ENCODE data around the gene IPCEF1.

The IPCEF1 gene

DNA sequence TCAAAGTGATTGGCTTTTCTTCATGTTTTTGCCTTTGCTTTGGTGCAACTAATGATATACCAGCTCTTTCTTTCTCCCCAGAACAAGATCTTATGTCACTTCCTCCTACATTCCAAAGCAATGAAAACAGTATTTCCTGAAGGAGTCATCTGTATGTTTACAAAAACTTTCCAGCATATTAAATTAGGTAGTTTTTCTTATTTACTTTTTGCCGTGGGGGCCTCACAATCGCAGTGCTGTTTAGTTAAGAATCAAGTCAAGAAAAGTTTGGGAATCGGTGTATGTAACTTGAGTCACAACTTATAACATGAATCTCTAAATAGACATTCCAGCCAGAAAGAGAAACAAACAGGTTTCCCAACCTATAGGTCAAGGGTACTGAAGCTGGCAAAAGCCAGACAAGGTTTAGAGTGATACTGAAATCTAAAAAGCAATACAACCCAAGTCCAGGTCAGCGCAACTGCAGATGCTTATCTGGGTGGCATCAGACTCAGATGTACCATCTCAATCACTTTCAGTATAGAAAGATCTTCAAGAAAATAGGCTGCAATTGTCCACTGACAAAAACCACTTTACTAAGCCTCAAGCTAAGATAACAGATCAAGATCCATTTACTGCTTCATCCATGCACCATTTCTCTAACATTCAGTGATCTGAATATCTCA, 63.6 kb downstream of the IPCEF1 start:
- DNase-seq (ENCODE audit: low spot score): peak; percentile 50

DNA sequence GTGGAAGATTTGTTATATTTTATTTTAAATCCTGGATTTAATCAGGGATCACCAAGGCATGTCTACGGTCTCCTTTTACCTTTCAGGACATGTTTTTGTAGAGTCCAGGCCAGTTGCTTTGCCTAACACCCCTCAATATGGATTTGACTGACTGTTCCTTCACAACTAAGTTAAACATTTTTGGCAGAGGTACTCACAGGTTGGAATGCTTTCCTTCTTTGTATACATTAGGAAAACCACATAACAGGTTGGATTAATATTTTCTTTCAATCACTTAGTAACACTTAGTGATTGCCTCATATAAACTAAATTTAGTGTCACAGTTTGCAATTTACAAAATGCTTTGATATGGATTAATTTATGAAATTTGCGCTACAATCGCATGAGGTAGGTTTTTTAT, 64.5 kb downstream of the IPCEF1 start:
- no peak for DNase-seq (ENCODE audit: low spot score)

DNA sequence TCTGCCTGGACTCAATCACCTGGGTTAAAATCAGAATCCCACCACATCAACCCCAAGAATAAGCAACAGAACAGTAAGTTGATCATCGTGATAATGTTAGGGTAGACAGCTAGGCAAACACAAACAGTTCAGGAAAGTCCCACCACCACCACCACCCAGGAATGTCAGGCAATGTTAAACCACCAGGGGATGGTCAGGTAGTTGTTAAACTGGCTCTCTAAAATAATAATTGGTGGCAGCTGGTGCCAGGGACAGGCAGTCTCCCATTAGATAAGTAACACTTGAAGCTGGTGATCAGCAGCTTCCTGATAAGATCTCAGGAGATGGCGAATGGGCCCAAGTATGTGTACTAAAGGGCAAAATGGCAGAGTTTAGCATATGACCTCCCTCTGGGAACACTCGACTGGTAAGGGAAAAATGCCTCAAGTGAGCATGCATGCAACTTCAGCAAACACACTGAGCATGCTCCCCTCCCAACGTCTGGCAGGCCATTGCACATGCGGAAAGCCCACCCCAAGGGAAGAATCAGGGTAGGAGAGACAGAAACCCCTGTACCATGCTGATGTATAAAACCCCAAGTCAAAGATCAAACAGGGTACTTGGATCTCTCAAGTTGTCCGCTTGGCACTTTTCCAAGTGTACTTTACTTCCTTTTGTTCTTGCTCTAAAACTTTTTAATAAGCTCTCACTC, 66.6 kb downstream of the IPCEF1 start:
- no peak for DNase-seq (ENCODE audit: low spot score)

DNA sequence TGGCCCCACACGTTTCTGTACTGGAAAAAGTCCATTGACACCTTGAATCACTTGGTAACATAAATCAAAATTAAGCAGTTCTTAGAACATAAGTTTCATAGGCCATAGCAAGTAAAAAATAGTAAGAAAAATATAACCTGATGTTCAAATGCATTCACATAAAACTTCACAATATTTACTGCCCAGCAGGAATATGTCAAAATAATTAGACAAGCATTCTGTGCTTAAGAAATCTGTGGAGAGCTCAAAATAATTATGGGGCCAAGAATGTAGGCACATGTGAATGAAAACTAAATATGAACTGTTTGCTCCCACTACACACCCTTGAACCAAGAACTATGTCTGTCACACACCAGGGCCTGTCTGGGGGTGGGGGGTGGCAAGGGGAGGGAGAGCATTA, 70.8 kb downstream of the IPCEF1 start:
- no peak for DNase-seq (ENCODE audit: low spot score)

DNA sequence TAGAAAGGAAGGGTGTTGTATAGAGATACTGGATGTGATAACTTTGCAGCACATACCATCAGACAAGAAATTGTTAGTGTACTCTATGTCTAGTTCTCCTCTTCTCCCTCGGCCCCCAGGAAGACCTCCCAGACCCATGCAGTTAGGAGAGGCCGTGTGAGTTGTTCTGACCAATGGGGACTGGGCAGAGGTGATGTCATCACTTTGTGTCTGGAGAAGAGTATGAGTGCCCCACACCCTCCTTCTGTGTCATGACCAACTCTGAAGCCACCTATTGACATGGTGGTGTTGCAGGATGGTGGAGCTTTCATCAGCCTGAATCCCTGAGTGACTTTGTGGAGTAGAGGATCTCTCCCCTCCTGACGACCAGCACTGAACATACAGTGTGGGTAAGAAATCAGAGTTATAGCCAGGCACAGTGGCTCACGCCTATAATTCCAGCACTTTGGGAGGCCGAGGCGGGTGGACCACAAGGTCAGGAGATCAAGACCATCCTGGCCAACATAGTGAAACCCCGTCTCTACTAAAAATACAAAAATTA, 72.2 kb downstream of the IPCEF1 start:
- DNase-seq (ENCODE audit: low spot score): no peak

DNA sequence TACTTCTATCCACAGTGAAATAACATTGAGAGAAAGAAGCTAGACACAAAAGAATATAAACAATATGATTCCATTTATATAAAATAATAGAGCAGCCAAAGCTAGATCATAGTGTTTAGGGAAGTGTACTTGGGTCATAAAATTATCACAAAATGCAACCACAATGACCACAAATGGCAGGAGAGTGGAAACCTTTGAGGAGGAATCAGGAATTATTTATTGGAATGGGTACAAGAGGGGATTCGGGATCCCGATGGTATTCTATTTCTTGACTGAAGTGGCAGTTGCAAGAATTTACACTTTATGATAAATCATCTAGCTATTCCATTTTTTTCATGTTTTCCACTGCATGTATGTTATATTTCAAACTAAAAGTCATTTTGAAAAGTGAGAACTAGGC, 76.1 kb downstream of the IPCEF1 start:
- DNase-seq (ENCODE audit: low spot score): no peak

DNA sequence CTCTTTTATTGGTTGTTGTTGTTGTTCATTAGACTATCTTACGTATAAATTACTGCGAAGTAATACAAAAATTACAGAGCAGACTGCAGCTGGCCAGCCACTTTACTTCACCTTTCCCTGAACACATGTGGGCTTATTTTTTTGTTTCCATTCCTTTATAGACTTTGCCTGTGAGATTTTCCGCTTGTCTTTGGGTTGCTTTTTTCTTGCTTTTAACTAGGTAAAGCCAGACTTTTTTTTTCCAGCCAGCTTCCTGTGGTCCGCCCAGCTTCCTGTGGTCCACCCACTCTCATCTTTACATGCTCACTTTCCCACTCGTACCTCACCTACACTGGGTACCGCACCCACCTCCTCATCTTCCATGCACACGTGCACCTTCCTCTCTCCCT, 79.0 kb downstream of the IPCEF1 start:
- DNase-seq (ENCODE audit: low spot score): no peak

DNA sequence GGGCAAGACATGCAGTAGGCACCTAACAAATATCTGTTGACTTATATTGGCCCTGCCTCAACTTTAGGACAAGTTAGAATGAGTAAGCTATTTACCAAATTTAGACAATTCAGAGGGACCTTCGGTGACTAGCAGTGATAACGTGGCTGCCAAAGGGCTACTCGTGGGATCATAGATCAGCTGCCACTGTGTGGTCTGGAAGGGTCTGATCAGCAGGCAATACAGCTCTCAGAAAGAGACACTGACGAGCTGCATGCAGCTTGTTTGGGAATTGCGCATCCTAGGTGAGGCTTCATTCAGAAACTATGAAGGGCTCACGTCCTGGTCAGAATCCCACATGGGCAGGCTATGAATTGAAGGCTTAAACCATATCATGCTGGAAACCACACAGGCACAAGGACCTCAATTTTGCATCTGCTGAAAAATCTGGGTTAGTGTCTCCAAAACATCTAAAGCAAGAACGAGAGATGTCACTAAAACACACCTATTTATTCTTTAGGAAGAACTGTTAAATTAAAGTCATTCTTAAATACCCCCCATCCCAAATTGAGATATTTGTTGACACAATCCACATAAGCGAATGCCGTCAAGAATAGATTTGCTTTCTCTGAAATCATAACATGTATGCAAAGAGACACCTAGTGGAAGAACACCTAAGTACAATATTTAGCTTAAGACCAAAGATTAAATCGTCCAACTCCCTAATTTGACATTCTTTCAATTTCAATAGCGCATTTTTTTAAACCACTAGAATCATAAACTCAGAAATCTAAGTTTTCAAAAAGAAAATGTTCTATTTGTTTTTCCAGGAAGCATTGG, 79.6 kb downstream of the IPCEF1 start:
- peak; percentile 57 for DNase-seq (ENCODE audit: low spot score)

DNA sequence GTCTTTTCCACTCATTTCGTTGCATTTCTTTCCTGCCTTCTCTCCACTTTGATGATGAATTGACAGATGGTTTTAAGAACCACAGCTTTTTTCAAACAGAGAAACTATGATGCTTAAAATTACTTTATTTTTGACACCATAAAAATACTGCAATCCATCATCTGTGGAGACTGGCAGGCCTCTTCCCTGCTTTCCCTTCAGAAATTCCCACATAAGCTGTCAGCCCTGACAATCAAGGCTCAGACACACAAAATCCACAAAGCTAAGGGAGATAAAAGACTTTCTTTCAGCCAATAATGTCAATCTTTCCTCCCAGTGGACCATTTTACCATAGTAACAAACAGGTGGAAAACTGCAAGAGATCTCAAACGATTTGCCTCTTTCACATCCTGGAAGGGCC, 82.4 kb downstream of the IPCEF1 start:
- no peak for DNase-seq (ENCODE audit: low spot score)

DNA sequence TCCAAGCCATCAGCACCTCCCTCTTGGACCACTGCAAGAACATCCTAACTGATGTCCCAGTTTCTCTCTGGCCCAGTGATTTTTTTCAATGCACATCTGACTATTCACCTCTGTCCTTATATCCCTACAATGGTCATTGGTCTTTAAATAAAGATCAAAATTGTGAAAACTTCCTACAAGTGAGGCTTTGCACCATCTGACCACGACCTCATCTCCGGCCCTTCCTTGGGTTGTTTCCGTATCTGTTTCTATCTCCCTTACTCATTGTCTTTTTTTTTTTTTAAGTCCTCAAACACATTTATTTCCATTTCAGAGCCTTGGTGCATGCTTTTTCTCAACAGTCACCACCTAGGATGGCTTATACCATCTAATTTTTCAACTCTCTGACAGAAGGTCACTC, 88.1 kb downstream of the IPCEF1 start:
- DNase-seq (ENCODE audit: low spot score): no peak

DNA sequence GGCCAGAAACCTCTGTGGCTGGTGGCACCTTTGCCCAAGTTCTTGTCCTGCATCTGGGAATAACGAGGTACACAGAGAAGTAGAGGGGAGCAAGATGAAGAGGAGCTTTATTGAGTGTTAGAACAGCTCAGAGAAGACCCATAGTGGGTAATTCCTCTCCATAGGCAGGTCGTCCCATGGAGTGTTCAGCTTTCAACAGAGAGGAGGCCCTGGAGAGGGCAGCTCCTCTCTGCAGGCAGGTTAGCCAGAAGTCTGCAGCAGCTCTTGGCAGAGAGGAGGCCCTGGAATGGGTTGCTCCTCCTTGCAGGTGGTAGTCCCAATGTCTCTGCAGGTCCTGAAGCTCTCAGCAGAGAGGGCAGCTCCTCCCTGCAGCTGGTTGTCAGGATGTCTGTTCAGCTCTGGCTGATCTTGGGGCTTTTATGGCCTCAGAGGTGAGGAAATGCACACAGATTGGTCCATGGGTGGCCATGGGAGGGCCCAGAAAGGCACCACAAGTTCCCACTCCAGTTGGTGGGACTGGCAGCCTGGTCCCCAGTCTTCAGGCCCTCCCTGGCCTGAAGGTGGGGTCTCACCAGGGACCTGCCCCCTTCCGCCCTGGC, 89.0 kb downstream of the IPCEF1 start:
- no peak for DNase-seq (ENCODE audit: low spot score)

DNA sequence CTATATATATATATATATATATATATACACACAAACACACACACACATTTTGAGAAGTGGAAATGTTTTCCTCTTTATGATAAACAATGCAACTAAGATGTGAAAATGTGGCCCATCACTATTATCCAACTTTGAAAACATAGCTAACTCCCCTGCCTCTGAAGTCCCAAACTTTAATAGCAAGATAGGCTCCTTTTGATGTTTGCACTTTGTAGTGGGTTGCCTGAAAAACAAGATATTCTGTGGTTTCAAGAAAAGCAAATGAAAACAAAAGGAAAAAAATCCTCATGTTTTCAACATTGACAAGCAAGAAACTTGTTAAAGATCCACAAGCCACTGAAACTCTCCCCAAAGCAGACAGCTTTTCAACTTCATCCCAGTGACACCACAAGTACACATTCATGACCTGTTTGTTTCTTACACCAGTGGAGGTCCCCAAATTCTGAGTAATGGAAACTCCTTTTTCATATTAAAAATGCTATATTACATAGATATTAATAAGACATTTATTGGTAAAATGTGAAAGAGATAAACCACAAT, 90.0 kb downstream of the IPCEF1 start:
- DNase-seq (ENCODE audit: low spot score): no peak

DNA sequence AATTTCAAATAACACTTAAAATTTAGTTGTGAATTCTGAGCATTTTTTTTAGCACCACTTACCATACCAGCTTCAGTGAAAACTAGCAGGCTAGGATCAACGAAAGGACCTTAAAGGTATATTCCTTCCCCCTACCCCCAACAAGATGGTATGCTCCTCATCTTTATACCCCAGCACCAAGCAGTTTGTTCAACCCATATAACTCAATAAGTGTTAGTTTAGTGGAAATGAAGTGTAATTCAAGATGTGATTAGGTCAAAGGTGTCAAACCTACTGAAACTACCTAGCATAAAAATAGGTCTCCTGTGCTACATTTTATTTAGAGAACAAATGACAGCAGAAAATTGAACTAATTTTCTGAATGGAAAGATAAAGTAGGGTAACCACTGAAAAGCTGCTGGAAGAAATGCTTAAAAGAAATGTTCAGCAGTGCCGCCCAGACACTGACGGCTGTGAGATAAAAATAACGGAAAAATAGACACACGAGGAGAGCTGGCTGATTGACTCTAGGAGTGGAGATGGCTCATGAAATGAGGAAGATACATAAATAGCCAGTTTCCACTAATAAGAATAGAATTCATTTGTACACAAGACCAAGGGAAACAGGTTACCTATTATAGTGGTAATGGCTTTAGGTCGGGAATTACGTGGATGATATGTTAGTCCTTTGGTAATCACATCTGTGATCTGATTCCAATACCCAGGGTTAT, 94.8 kb downstream of the IPCEF1 start:
- no peak for DNase-seq (ENCODE audit: low spot score)

DNA sequence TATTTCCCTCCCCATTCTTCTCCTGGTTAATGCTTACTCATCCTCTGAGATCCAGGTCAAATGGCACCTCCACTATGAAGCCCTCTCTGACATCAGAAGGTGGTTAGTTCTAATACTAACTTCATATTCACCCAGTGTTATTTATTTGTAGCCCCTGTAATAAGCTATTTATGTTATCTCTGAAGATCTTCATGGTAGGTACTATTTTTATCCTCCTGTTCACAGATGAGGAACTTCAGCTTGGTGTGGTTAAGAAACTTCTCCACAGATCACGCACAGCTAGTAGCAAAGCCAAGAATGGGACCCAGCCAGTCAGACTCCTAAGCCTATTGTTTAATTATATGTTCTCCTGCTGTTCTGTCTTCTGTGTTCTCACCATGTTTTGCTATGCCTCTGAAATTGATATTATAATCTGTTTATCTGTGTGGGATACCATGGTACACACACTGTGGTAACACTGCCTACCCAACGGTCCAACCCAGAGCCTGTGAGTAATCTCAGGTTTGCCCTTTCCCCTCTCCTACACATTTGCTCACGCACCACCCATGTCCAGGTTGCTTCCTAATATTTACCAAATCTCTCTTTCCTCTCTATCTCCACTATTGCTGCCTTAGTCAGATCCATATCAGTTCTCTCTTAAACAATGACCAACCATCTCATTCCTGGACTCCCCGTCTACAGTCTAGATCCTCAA, 98.4 kb downstream of the IPCEF1 start:
- DNase-seq (ENCODE audit: low spot score): no peak

DNA sequence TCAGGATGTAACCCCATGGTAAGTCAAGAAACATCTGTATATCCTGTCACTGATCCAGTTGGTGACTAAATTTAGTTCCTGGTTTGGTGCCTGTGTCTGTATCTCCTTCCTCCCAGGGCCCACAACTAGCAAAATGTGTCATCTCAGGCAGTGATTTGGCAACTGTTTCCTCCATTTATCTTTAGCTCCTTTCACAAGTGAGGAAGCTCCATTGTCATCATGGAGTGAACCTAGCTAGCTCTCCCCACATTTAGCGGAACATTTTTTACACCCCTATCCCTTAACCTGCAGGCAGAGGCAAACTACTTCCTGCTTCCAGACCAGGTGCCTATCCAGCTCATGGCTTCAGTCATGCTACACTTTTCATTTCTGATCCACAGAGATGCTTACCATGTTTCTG, 99.5 kb downstream of the IPCEF1 start:
- DNase-seq (ENCODE audit: low spot score): no peak

DNA sequence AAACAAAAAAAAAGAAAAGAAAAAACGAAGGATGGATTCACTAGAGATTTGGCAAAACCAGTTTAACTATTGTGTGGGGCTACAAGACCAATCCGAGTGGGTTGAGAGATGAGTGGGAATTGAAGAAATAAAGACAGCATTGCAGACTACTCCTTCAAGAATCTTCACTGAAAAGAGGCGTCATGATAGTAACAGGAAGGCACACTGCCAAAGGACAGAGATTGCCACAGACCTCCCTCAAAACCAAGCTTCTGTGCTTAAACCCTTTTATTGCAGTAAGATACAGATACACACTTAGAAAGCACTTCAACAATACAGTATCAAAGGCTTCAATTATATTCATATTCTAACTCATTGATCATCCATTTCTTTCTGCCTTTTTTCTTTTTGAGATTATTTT, 103.9 kb downstream of the IPCEF1 start:
- DNase-seq (ENCODE audit: low spot score): no peak

DNA sequence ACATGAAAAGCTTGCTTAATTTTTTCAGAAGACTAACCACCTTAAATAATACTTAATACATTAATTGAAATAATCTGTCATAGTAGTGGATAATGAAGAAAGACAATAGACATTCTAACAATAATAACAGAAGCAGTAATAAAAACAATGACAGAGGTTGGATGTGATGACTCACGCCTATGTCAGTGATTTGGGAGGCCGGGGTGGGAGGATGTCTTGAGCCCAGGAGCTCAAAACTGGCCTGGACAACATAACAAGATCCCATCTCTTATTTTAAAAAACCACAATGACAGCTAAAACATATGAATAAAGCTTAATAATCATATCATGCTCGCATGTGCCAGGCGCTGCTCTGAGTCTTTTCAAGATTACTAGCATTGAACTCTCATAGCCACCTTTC, 105.5 kb downstream of the IPCEF1 start:
- no peak for DNase-seq (ENCODE audit: low spot score)

DNA sequence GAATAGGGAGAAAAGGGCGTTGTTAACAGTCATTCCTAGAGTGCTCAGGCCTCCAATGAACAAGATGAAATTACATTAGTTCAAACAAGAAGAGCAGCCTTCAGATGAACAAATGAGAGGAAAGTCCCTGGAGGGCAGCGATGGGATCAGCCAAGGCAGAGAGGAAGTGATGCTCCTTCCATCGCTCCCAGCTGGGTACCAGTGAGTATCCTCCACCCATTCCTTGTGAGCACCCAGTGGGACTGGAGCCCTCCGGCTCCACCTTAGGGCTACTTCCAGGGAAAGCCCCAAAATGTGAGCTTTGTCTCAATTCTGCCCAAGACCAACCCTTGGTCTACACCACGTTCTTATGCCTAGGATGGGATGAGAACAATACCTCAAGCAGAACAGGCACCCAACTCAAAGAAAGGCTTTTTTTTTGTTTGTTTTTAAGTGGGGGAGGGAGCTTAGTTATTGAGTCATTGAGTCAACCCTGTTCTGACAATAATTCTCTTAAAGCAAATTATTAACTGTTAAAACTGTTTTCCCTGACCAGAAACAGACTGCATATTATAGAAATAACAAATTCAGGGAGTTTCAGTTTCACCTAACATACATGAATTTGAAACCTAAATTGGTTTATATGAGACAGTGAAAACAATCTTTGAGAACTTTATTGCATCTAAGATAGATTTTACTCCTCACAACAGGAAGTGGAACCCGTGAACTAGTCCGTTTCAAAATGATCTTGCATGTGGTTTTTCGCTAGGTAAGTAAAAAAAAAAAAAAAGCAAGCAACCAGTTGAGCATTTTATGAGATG, 106.9 kb downstream of the IPCEF1 start:
- DNase-seq (ENCODE audit: low spot score): no peak

DNA sequence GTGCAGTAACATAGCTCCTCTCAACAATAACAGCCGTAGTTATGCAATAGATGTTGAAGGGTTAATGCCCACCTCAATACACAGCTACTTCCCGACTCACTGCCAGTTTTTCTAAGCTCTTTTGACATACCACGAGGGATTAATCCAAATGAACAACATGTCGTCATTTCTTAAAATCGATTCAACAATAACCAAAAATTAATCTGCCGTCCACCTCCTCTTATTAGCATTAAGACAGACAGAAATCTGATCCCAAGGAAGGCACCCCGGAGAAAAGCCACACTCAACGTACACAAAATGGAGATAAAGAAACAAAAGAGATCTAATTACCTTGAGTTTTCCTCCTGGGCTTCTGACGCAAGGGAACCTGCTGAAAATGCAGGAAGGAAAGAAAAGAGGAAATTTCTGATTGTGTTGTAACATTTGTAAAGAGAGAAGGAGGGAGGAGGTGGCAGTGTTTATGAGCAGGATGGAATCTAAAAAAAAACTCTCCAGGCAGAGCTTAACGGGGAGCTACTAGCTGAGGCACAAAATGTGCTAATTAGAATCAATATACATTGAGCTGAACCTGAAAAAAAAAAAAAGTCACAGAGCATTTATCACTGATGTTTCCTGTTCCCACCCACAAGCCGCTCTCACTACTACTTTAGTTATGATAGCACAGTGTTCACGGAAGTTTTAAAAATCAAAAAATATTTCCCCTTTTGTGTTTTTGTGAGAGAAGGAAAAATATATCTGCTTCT, 109.3 kb downstream of the IPCEF1 start:
- DNase-seq (ENCODE audit: low spot score): no peak
